ENCODE results near the gene ATP6V1F. TPM values are rescaled to one million over a fixed set of nuclear protein-coding genes. Genes with fewer than 3 reads are reported as not detected.
A peak's percentile ranks its signal among the peaks of the same experiment; 100 is the strongest.

Gene ATP6V1F, protein sequence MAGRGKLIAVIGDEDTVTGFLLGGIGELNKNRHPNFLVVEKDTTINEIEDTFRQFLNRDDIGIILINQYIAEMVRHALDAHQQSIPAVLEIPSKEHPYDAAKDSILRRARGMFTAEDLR
- polyA plus RNA-seq (2012; ENCODE audit: low read depth, missing spikeins), result 253 TPM

DNA sequence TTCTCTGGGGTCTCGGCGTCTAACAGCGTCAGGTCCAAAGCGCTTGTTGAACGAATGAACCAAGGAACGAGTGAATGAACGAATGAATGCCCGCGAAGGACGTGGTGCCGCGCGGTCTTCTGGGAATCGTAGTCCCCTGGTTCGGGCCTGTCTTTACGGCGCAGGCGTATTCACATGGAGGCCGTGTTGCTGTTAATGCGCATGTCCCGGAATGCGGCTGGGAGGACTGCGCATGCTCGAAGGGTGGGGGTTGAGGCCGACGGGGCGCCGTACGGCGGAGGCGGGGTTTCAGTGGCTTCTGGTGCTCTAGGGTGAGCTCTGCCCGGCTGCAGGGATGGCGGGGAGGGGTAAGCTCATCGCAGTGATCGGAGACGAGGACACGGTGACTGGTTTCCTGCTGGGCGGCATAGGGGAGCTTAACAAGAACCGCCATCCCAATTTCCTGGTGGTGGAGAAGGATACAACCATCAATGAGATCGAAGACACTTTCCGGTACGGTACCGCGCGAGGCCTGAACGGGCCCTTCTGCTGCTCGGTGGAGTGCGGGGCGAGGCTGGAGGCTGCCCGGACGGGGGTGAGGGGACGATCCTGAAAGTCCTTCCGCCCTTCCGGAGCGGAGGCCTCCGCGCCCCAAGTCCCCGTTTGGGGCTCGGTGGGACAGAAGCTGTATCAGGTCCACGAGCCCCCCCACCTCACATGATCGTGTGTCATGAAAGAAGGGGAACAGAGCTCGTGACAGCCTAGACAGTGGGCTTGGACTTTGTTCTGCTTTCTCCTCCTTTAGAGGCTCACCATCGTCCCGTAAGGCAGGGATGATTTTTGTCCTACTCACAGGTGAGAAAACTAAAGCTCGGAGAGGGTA, at the start of gene ATP6V1F:
Gene ATP6V1F, plus strand, starts transcription at position 286 of the 862 bp plus-strand sequence. Its CDS starts 49 bp downstream, at position 335.
- peak; percentile 78 for TF ChIP-seq TAF1 (IDR thresholded peaks at IDR 0.05; ENCODE audit: low read depth, low read length)
- peak; percentile 66; the same call in 1 of the 2 replicates for TF ChIP-seq POLR2AphosphoS5 (IDR thresholded peaks at IDR 0.05; ENCODE audit: low read depth, low read length)
- TF ChIP-seq PAX5 (IDR thresholded peaks at IDR 0.05; ENCODE audit: insufficient read depth, low read length, severe bottlenecking), result no peak
- TF ChIP-seq SPI1 (IDR thresholded peaks at IDR 0.05; ENCODE audit: low read depth, low read length), result no peak
- TF ChIP-seq POLR2A (IDR thresholded peaks at IDR 0.05; ENCODE audit: low read depth, low read length), result peak; percentile 72
- peak; percentile 15; the same call in 1 of the 2 replicates for TF ChIP-seq POU2F2 (IDR thresholded peaks at IDR 0.05; ENCODE audit: low read depth, low read length)
- peak; percentile 99 for DNase-seq (ENCODE audit: insufficient read length, low spot score)
- peak; percentile 97 for FAIRE-seq

DNA sequence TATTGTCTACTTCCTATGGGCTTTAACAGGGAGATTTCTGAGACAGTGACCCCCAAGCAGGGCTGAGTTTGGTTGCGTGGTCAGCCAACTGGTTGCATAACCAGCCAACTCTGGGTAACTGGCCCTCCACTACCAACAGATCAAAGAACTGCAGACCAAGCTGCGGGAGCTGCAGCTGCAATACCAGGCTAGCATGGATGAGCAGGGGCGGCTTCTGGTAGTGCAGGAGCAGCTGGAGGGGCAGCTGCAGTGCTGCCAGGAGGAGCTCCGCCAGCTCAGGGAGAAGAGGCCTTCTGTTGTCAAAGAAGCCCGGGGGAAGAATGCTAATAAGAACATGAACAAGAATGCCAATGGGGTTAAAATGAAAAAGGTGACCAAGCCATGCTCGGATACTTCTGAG, 48.2 kb upstream of the ATP6V1F start:
- no peak for DNase-seq (ENCODE audit: insufficient read length, low spot score)
- FAIRE-seq, result no peak
- no peak for TF ChIP-seq SPI1 (IDR thresholded peaks at IDR 0.05; ENCODE audit: low read depth, low read length)

DNA sequence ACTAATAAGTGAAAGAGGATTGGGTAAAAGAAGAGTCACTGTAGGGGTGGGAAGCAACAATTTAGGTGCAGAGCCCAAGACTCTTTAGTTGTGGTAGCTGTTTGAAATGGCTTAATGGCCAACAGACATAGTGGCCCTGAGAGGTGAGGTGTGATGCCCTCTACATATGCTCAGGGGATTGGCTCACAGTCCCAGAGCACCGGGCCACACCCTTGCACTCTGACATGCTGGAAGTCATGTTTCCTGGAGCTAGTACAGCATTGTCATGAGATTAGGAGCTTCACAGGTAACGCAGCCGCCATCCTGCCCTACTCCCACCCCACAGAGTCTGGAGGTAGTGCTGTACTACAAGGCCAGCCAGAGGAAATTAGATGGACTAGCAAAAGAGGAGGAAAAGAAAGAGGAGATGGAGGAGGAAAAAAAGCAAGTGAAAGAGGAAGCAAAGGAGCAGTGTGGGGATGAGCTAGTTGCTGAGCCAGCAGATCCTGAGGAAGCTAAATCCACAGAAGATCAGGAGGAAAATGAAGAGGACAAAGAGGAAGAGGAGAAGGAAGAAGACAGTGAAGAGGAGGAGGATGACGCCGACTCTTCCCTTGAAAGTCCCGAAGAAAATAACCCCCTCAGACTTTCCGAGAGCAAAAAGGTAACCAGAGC, 47.2 kb upstream of the ATP6V1F start:
- FAIRE-seq (no peak), DNase-seq (ENCODE audit: insufficient read length, low spot score) (no peak)
- TF ChIP-seq POLR2A (IDR thresholded peaks at IDR 0.05; ENCODE audit: low read depth, low read length) (no peak), SPI1 (IDR thresholded peaks at IDR 0.05; ENCODE audit: low read depth, low read length) (peak; percentile 42; the same call in 1 of the 2 replicates)

DNA sequence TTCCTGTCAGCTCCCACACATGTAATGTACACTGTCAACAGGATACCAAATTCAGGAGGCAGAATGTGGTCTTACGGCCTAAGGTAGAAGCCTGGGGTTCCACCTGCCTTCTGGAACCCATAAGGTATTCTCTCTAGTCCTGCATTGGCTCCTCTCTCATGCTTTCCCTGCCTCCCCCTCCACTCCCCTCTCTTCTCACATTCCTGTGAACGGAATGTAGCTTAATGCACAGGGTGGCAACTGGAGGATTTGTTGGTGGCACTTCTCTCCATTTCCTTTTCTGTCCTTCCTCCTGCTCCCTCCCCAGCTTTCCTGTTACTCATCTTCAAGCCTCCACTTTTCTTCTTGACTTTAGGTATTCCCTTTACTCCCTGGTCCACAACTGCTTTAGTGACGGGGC, 44.0 kb upstream of the ATP6V1F start:
- FAIRE-seq (no peak), DNase-seq (ENCODE audit: insufficient read length, low spot score) (no peak)
- TF ChIP-seq POLR2AphosphoS5 (IDR thresholded peaks at IDR 0.05; ENCODE audit: low read depth, low read length) (no peak), PAX5 (IDR thresholded peaks at IDR 0.05; ENCODE audit: insufficient read depth, low read length, severe bottlenecking) (no peak), SPI1 (IDR thresholded peaks at IDR 0.05; ENCODE audit: low read depth, low read length) (no peak), POLR2A (IDR thresholded peaks at IDR 0.05; ENCODE audit: low read depth, low read length) (no peak), TAF1 (IDR thresholded peaks at IDR 0.05; ENCODE audit: low read depth, low read length) (no peak), POU2F2 (IDR thresholded peaks at IDR 0.05; ENCODE audit: low read depth, low read length) (no peak)

DNA sequence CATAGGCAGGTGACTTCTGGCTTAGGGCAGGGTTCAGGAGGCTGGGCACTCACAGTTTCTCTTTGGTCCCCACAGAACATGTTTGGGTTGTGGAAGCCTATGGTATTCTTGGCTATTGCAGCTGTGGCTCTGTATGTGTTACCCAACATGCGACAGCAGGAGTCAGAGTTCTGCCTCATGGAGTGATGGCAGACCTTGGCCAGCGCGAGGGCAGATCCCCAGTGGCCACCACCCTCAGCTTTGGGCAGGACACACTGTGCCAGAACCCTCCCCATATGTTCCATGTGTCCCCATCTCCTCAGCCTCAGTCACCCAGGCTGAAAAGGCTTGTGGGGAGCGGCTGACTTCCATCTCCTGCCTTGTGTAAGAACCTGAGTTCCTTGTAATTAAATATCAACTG, 40.9 kb upstream of the ATP6V1F start:
- FAIRE-seq (no peak), DNase-seq (ENCODE audit: insufficient read length, low spot score) (no peak)
- no peak for TF ChIP-seq TAF1 (IDR thresholded peaks at IDR 0.05; ENCODE audit: low read depth, low read length)

DNA sequence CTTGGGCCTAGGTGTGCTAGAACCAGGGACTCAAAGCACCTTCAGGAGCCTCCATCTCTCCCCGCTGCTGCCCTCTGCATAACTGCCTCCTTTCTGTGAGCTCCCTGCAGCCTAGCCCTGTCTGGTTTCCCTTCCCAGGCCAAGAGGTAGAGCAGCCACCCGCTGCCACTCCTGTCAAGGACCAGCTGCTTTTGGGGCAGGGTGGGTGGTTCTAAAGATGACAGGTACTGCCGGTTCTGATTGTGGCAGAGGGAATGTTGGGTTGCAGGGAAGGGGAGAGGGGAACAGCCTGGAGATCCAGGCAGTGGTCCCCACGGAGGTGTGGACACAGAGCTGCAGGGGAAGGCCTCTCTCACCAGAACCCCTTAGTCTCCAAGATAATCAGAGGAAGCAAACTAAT, 36.1 kb upstream of the ATP6V1F start:
- TF ChIP-seq POLR2AphosphoS5 (IDR thresholded peaks at IDR 0.05; ENCODE audit: low read depth, low read length), result no peak
- TF ChIP-seq POU2F2 (IDR thresholded peaks at IDR 0.05; ENCODE audit: low read depth, low read length), result no peak
- no peak for TF ChIP-seq TAF1 (IDR thresholded peaks at IDR 0.05; ENCODE audit: low read depth, low read length)
- TF ChIP-seq POLR2A (IDR thresholded peaks at IDR 0.05; ENCODE audit: low read depth, low read length), result no peak
- TF ChIP-seq SPI1 (IDR thresholded peaks at IDR 0.05; ENCODE audit: low read depth, low read length), result no peak
- TF ChIP-seq PAX5 (IDR thresholded peaks at IDR 0.05; ENCODE audit: insufficient read depth, low read length, severe bottlenecking), result no peak
- FAIRE-seq (no peak), DNase-seq (ENCODE audit: insufficient read length, low spot score) (no peak)

DNA sequence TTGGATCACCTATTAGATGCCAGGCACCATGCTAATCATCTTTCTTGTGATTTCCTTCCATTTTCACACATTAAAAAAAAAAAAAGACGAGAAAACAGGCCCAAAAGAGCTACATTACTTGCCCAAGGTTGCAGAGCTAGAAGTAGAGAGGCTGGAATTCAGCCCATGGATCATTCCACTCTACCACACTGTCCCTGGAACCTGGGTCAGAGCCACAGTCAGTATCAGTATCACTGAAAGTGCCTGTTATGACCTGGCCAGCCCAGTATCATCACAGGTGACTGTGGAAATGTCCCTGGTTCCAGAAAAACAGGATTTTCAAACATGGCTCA, 35.8 kb upstream of the ATP6V1F start:
- FAIRE-seq (no peak), DNase-seq (ENCODE audit: insufficient read length, low spot score) (no peak)
- TF ChIP-seq POLR2AphosphoS5 (IDR thresholded peaks at IDR 0.05; ENCODE audit: low read depth, low read length) (no peak), POLR2A (IDR thresholded peaks at IDR 0.05; ENCODE audit: low read depth, low read length) (no peak), TAF1 (IDR thresholded peaks at IDR 0.05; ENCODE audit: low read depth, low read length) (no peak), POU2F2 (IDR thresholded peaks at IDR 0.05; ENCODE audit: low read depth, low read length) (no peak), PAX5 (IDR thresholded peaks at IDR 0.05; ENCODE audit: insufficient read depth, low read length, severe bottlenecking) (no peak), SPI1 (IDR thresholded peaks at IDR 0.05; ENCODE audit: low read depth, low read length) (no peak)

DNA sequence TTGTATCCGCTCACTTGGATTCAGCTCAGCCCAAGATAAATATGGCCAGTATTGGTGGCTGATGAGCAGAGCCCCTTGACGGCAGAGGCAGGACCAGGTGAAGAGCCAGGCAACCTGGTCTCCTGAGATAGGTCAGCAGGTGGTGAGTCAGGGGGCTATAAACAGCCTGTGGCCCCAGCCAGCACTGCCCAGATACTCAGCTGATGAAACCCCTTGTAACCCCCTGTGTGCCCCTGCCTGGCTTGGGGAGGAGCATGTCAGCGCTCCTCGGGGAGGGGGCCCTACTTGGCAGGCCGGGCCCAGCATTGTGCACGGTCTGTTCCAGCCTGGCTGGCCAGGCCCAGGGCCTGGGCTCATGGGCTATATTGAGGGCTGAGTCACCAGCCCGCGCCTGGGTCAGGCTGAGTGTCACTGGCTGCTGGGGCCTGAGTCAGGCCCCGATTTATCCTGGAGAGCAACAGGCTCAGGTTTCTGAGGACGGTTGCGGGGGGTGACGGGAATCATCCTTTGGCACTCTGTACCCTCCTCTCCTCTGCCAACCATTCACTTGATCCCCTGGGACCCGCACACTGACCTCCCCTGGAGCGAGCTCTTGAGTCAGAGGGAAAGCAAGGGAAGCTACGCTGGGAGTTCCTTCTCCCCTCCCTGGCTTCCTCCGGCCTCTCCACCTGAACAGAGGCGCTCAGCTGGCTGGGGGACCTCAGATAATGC, 35.3 kb upstream of the ATP6V1F start:
- TF ChIP-seq PAX5 (IDR thresholded peaks at IDR 0.05; ENCODE audit: insufficient read depth, low read length, severe bottlenecking), result no peak
- TF ChIP-seq SPI1 (IDR thresholded peaks at IDR 0.05; ENCODE audit: low read depth, low read length), result no peak
- no peak for TF ChIP-seq POU2F2 (IDR thresholded peaks at IDR 0.05; ENCODE audit: low read depth, low read length)
- TF ChIP-seq POLR2AphosphoS5 (IDR thresholded peaks at IDR 0.05; ENCODE audit: low read depth, low read length), result no peak
- no peak for TF ChIP-seq TAF1 (IDR thresholded peaks at IDR 0.05; ENCODE audit: low read depth, low read length)
- no peak for TF ChIP-seq POLR2A (IDR thresholded peaks at IDR 0.05; ENCODE audit: low read depth, low read length)
- no peak for DNase-seq (ENCODE audit: insufficient read length, low spot score)
- no peak for FAIRE-seq

DNA sequence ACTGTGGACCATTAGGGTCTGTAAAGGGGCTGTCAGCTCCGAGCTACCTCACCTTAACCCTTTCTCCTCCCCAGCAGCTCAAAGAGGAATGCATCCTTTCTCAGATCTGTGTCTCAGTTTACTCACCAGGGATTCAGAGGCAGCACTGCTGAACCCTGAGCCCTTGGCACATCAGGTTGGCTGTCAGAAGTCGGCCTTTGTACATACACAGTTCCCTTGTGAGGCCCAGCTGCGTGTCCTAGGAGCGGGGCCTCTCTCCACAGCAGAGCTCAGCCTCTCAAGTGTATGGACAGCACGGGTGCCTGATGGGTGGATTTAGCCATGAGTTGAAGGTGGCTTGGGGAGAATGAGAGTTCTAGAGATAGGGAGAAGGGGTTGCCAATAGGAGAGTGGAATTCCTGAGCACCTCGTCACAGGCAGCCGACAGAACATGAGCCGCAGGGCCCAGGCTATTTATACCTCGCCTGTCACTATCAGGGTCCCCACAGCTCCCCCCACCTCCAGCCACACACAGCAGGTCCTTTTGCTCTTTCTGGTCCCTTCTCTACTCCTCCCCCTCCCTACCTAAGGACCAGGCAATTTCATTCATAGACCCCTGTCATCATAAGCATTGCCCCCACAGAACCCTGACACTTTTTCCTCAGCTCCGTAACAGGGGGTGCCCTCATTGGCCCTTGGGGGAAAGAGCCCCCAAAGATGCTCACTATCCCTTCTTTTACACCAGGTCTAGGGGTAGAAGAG, 34.5 kb upstream of the ATP6V1F start:
- DNase-seq (ENCODE audit: insufficient read length, low spot score) (no peak), FAIRE-seq (no peak)
- no peak for TF ChIP-seq POLR2A (IDR thresholded peaks at IDR 0.05; ENCODE audit: low read depth, low read length)
- no peak for TF ChIP-seq POLR2AphosphoS5 (IDR thresholded peaks at IDR 0.05; ENCODE audit: low read depth, low read length)
- TF ChIP-seq PAX5 (IDR thresholded peaks at IDR 0.05; ENCODE audit: insufficient read depth, low read length, severe bottlenecking), result no peak

Measured in GM12891 (cell line).